HL-60/S4 (cell line): Measurements from ENCODE around the gene TCF25.
"Not testable (repeated sequence)": the region's sequence is repeated elsewhere in the genome, so short reads cannot be mapped to it uniquely, and the experiment has no call there.

Experiments used
- in situ Hi-C: fragments of 300-500 bp; cut with MboI; formaldehyde crosslinking; loops from 2 replicates; pipeline ENCODE4 v1.14.3; 2022; ENCODE audit warnings: low sequenced_read_pairs

The TCF25 gene

GRCh38 chr16:89919535-89920406 is 46.4 kb downstream of the TCF25 start:
- in situ Hi-C loops: no loop called here

- in situ Hi-C loops: no loop called here
Observed at GRCh38 chr16:89920723-89921122, 47.3 kb downstream of the TCF25 start.

- in situ Hi-C loops: no loop called here
Observed at GRCh38 chr16:89921131-89921701, 47.8 kb downstream of the TCF25 start.

GRCh38 chr16:89921702-89922476 is 48.5 kb downstream of the TCF25 start:
- in situ Hi-C loops: no loop called here

GRCh38 chr16:89922477-89922883 is 49.1 kb downstream of the TCF25 start:
- in situ Hi-C loops: no loop called here

- in situ Hi-C loops: no loop called here
Observed at GRCh38 chr16:89922884-89923639, 49.7 kb downstream of the TCF25 start, which contains the start of gene TUBB3. TUBB3 (plus strand) TSS chr16:89923342; CDS start chr16:89923402, 60 bp downstream.

- in situ Hi-C loops: no loop called here
Observed at GRCh38 chr16:89923640-89924296, 50.4 kb downstream of the TCF25 start.

GRCh38 chr16:89924297-89924924 is 51.0 kb downstream of the TCF25 start:
- in situ Hi-C loops: no loop called here

- in situ Hi-C loops: no loop called here
Observed at GRCh38 chr16:89924925-89925307, 51.5 kb downstream of the TCF25 start.

- in situ Hi-C loops: no loop called here
Observed at GRCh38 chr16:89925596-89926079, 52.2 kb downstream of the TCF25 start.

- in situ Hi-C loops: no loop called here
Observed at GRCh38 chr16:89931305-89931896, 58.0 kb downstream of the TCF25 start.

GRCh38 chr16:89931964-89932363 is 58.6 kb downstream of the TCF25 start:
- in situ Hi-C loops: no loop called here

- in situ Hi-C loops: not testable (repeated sequence)
Observed at GRCh38 chr16:89934019-89934418, 60.6 kb downstream of the TCF25 start.

- in situ Hi-C loops: no loop called here
Observed at GRCh38 chr16:89934611-89935553, 61.5 kb downstream of the TCF25 start.

- in situ Hi-C loops: not testable (repeated sequence)
Observed at GRCh38 chr16:89935620-89936019, 62.2 kb downstream of the TCF25 start.

GRCh38 chr16:89936034-89936433 is 62.6 kb downstream of the TCF25 start:
- in situ Hi-C loops: no loop called here

GRCh38 chr16:89936508-89936907 is 63.1 kb downstream of the TCF25 start:
- in situ Hi-C loops: no loop called here

GRCh38 chr16:89936981-89937380 is 63.6 kb downstream of the TCF25 start:
- in situ Hi-C loops: no loop called here
